ENCODE data around the gene SLC22A14. TPM values are rescaled to one million over a fixed set of nuclear protein-coding genes. Genes with fewer than 3 reads are reported as not detected.

SLC22A14 gene
- total RNA-seq, 1 experiment from 2014 or later = 0.22 TPM

DNA sequence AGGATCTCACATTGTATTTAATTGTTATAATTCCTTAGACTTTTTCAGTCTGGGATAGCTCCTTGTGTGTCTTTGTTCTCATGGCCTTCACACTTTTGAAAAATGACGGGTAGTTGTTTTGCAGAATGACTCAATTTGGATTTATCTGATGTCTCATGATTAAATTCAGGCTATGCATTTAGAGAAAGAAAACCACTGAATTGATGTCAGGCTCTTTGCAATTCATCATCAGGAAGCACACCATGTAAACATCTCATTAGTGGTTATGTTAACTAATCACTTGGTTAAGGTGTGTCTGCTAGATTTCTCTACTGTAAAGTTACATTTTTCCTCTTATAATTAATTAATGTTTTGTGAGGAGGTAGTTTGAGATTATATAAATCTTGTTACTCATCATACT, 24.5 kb upstream of the SLC22A14 start:
- H3K9me2 ChIP-seq (ENCODE audit: insufficient read depth) = no peaks in the 10 kb centered on the region
- peaks cover 5 to 9% of the 10 kb centered on the region in 2 experiments; a peak in 2 of 4 replicates for H3K36me3 ChIP-seq (ENCODE audit: control insufficient read depth in 1 of 2, insufficient read depth in 2 of 2, low read length in 2 of 2)
- no peak overlapping the region for H3K4me3 ChIP-seq (replicated peaks in 1 of 2; ENCODE audit: low read depth in 1 of 2, low read length in 2 of 2)
- TF ChIP-seq, protein P1, sequence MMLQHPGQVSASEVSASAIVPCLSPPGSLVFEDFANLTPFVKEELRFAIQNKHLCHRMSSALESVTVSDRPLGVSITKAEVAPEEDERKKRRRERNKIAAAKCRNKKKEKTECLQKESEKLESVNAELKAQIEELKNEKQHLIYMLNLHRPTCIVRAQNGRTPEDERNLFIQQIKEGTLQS (IDR thresholded peaks at IDR 0.05) = no peak
- no peak for TF ChIP-seq ZNF274 (IDR thresholded peaks at IDR 0.05; ENCODE audit: low read depth, low read length)
- TF ChIP-seq CEBPB (IDR thresholded peaks at IDR 0.05; ENCODE audit: low read depth) = no peak
- ChIA-PET CTCF (no interaction called here), POLR2A (no interaction called here), RAD21 (ENCODE audit: low non-redundant PET in 1 of 2, low total read pairs in 2 of 2, uncharacterized antibody in 2 of 2, unreplicated experiment in 2 of 2) (no interaction called here)
- no peaks in the 10 kb centered on the region for H4K20me1 ChIP-seq (ENCODE audit: insufficient read depth)
- no peaks in the 10 kb centered on the region for H3K79me2 ChIP-seq (ENCODE audit: insufficient read depth, low read length)
- DNase-seq (ENCODE audit: low read depth, low spot score) (no peak), ATAC-seq (no peak)
- BruUV-seq (replicated peaks) = no TSS peak
- H3K27me3 ChIP-seq (ENCODE audit: insufficient read depth, low read length) = no peaks in the 10 kb centered on the region
- no peak overlapping the region for H2AFZ ChIP-seq (ENCODE audit: low read depth, low read length, poor library complexity, severe bottlenecking)
- H3K4me2 ChIP-seq (ENCODE audit: low read length) = no peak overlapping the region
- no peaks in the 10 kb centered on the region for H3K9me3 ChIP-seq (ENCODE audit: control insufficient read depth in 1 of 2, insufficient read depth in 1 of 2, low read depth in 1 of 2, low read length in 2 of 2)
- H3K4me1 ChIP-seq (ENCODE audit: control insufficient read depth in 1 of 2, insufficient read depth in 2 of 2, low read length in 2 of 2) = no peaks in the 10 kb centered on the region
- H3K9ac ChIP-seq (ENCODE audit: low read length) = no peak overlapping the region
- intact Hi-C loops (cut with micrococcal nuclease) = no loop called here
- no peak overlapping the region for H3K27ac ChIP-seq (ENCODE audit: low read depth, low read length)

DNA sequence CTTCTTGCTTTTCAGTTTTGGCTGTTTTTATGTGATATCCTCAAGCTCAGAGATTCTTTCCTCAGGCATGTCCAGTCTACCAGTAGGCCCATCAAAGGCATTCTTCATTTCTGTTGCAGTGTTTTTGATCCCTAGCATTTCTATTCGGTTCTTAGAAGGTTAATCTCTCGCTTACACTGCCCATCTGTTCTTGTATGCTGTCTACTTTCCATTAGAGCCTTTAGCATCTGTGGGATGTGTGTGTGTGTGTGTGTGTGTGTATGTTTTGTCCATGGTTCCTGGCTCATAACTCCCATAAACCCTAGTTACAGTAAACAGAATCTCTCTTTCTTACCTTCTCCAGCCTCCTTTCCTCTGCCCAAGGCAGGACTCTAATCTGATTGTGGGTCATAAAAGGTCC, 21.6 kb upstream of the SLC22A14 start:
- no peaks in the 10 kb centered on the region for H3K36me3 ChIP-seq (ENCODE audit: control insufficient read depth in 1 of 2, insufficient read depth in 2 of 2, low read length in 2 of 2)
- H3K27me3 ChIP-seq (ENCODE audit: insufficient read depth, low read length) = no peaks in the 10 kb centered on the region
- no peak for DNase-seq (ENCODE audit: low read depth, low spot score)
- ChIA-PET POLR2A (no interaction called here), CTCF (no interaction called here), RAD21 (ENCODE audit: low non-redundant PET in 1 of 2, low total read pairs in 2 of 2, uncharacterized antibody in 2 of 2, unreplicated experiment in 2 of 2) (no interaction called here)
- H3K4me1 ChIP-seq (ENCODE audit: control insufficient read depth in 1 of 2, insufficient read depth in 2 of 2, low read length in 2 of 2) = no peaks in the 10 kb centered on the region
- H3K4me3 ChIP-seq (replicated peaks in 1 of 2; ENCODE audit: low read depth in 1 of 2, low read length in 2 of 2) = no peak overlapping the region
- H3K27ac ChIP-seq (ENCODE audit: low read depth, low read length) = no peak overlapping the region
- ATAC-seq = no peak
- no peaks in the 10 kb centered on the region for H3K79me2 ChIP-seq (ENCODE audit: insufficient read depth, low read length)
- H3K9ac ChIP-seq (ENCODE audit: low read length) = no peak overlapping the region
- H3K9me2 ChIP-seq (ENCODE audit: insufficient read depth) = no peaks in the 10 kb centered on the region
- TF ChIP-seq, protein P1 (IDR thresholded peaks at IDR 0.05) = no peak
- no peak for TF ChIP-seq RAD21 (IDR thresholded peaks at IDR 0.05; ENCODE audit: low read depth)
- no peak for TF ChIP-seq YY1 (IDR thresholded peaks at IDR 0.05; ENCODE audit: extremely low read depth, insufficient replicate concordance, low read depth, low read length)
- no peak for TF ChIP-seq ZFX (IDR thresholded peaks at IDR 0.05)
- no peak for TF ChIP-seq ELF1 (IDR thresholded peaks at IDR 0.05; ENCODE audit: borderline replicate concordance, low read depth)
- H3K4me2 ChIP-seq (ENCODE audit: low read length) = no peak overlapping the region
- no peaks in the 10 kb centered on the region for H4K20me1 ChIP-seq (ENCODE audit: insufficient read depth)
- intact Hi-C loops (cut with micrococcal nuclease) = no loop called here
- H3K9me3 ChIP-seq (ENCODE audit: control insufficient read depth in 1 of 2, insufficient read depth in 1 of 2, low read depth in 1 of 2, low read length in 2 of 2) = no peaks in the 10 kb centered on the region
- no peak overlapping the region for H2AFZ ChIP-seq (ENCODE audit: low read depth, low read length, poor library complexity, severe bottlenecking)
- no TSS peak for BruUV-seq (replicated peaks)
